GM12878 (cell line): Measurements from ENCODE around the gene CINP. TPM values are rescaled to one million over a fixed set of nuclear protein-coding genes. Genes with fewer than 3 reads are reported as not detected.

Experiments used
- BACH1 ChIP-seq: fragments of 450-650 bp; IDR thresholded peaks from 2 replicates; pipeline ENCODE4 v1.6.1; 2017; ENCODE audit warnings: mild to moderate bottlenecking, borderline replicate concordance
- CREB1 ChIP-seq: IDR thresholded peaks from 2 replicates; pipeline ENCODE4 v1.6.1; 2012; ENCODE audit warnings: low read depth, mild to moderate bottlenecking, inconsistent platforms
- CUX1 ChIP-seq: IDR thresholded peaks from 2 replicates; pipeline ENCODE4 v1.6.1; 2012; ENCODE audit warnings: improper control_type of control experiment, low read depth, low read length; ENCODE audit not compliant: insufficient replicate concordance
- EED ChIP-seq: sonication (generic); IDR thresholded peaks from 2 replicates; pipeline ENCODE4 v1.6.1; 2016; ENCODE audit warnings: antibody characterized with exemption, low read depth
- EP300 ChIP-seq, 2 experiments: fragments of 150-350 bp in 1 of 2; IDR thresholded peaks; 2 replicates each; pipeline ENCODE4 v1.6.1; 2011 to 2012; ENCODE audit warnings: low read depth in 2 of 2, low read length in 2 of 2, borderline replicate concordance in 1 of 2, improper control_type of control experiment in 1 of 2, inconsistent platforms in 1 of 2; ENCODE audit not compliant: control insufficient read depth in 1 of 2
- IKZF2 ChIP-seq, 2 experiments: fragments of 450-650 bp; IDR thresholded peaks; 2 replicates each; pipeline ENCODE4 v1.6.1; 2017; ENCODE audit warnings: mild to moderate bottlenecking in 2 of 2, moderate library complexity in 2 of 2
- MTA3 ChIP-seq: IDR thresholded peaks from 2 replicates; pipeline ENCODE4 v1.6.1; 2012; ENCODE audit warnings: low read length, inconsistent platforms, borderline replicate concordance
- NR2C1 ChIP-seq: fragments of 450-650 bp; IDR thresholded peaks from 2 replicates; pipeline ENCODE4 v1.6.1; 2017; ENCODE audit warnings: antibody characterized with exemption, mild to moderate bottlenecking, moderate library complexity
- POU2F2 ChIP-seq: IDR thresholded peaks from 3 replicates; pipeline ENCODE4 v1.6.1; 2011; ENCODE audit warnings: low read depth, mild to moderate bottlenecking, low read length, borderline replicate concordance
- SIX5 ChIP-seq: IDR thresholded peaks from 2 replicates; pipeline ENCODE4 v1.6.1; 2011; ENCODE audit warnings: mild to moderate bottlenecking, low read depth, low read length, moderate library complexity; ENCODE audit not compliant: severe bottlenecking
- SMAD5 ChIP-seq: IDR thresholded peaks from 2 replicates; pipeline ENCODE4 v1.6.1; 2016; ENCODE audit warnings: antibody characterized with exemption, low read depth
- SRF ChIP-seq, 2 experiments: IDR thresholded peaks; 2 replicates each; pipeline ENCODE4 v1.6.1; 2011; ENCODE audit warnings: low read depth in 2 of 2, low read length in 2 of 2, mild to moderate bottlenecking in 1 of 2, moderate library complexity in 1 of 2
- STAT3 ChIP-seq: IDR thresholded peaks from 2 replicates; pipeline ENCODE4 v1.6.1; 2011; ENCODE audit warnings: low read depth, low read length, improper control_type of control experiment
- TCF12 ChIP-seq: IDR thresholded peaks from 2 replicates; pipeline ENCODE4 v1.6.1; 2011; ENCODE audit warnings: low read depth, mild to moderate bottlenecking, low read length
- YY1 ChIP-seq: IDR thresholded peaks from 2 replicates; pipeline ENCODE4 v1.6.1; 2011; ENCODE audit warnings: low read depth, mild to moderate bottlenecking, low read length
- ZNF384 ChIP-seq: IDR thresholded peaks from 2 replicates; pipeline ENCODE4 v1.6.1; 2012; ENCODE audit warnings: low read depth, mild to moderate bottlenecking, low read length, improper control_type of control experiment, borderline replicate concordance
- ZNF592 ChIP-seq: fragments of 450-650 bp; IDR thresholded peaks from 2 replicates; pipeline ENCODE4 v1.6.1; 2017; ENCODE audit warnings: mild to moderate bottlenecking, moderate library complexity
- polyA plus RNA-seq, 11 experiments: library from polyadenylated mRNA; depleted of rRNA in 4 of 11; unstranded in 6 of 11; stranded (reverse) in 5 of 11; fragments of >200 nt; fragmentation: Nextera tagmentation in 4 of 11; fragmentation: Illumina TruSeq in 1 of 11; extraction: Ambion mirVana in 4 of 11; extraction: Trizol in 1 of 11; gene quantifications; 1 replicate in 1 of 11; 2 replicates in 10 of 11; pipeline versions ENCODE4 v1.2.1 to v1.2.3, GENCODE V29; 2011 to 2016; ENCODE audit warnings: inconsistent platforms in 2 of 11, missing spikeins in 2 of 11, low read depth in 1 of 11
- total RNA-seq, 4 experiments: library from RNA; depleted of rRNA in 3 of 4; stranded (reverse); fragments of >200 nt in 3 of 4; fragmentation: Illumina TruSeq in 1 of 4; extraction: Trizol in 1 of 4; gene quantifications; 2 replicates each; pipeline versions ENCODE4 v1.2.1 to v1.2.3, GENCODE V29; 2013 to 2021
- TF ChIP-seq, protein P1 (sequence below): fragments of 450-650 bp; IDR thresholded peaks from 2 replicates; pipeline ENCODE4 v1.6.1; 2017; ENCODE audit warnings: mild to moderate bottlenecking

CINP gene
- total and polyA plus RNA-seq, 10 of the 15 experiments (the other 5 are each of a cell fraction or from before 2014, with no cell fraction given) = 45.4 to 73.3 (median 52.9) TPM

DNA sequence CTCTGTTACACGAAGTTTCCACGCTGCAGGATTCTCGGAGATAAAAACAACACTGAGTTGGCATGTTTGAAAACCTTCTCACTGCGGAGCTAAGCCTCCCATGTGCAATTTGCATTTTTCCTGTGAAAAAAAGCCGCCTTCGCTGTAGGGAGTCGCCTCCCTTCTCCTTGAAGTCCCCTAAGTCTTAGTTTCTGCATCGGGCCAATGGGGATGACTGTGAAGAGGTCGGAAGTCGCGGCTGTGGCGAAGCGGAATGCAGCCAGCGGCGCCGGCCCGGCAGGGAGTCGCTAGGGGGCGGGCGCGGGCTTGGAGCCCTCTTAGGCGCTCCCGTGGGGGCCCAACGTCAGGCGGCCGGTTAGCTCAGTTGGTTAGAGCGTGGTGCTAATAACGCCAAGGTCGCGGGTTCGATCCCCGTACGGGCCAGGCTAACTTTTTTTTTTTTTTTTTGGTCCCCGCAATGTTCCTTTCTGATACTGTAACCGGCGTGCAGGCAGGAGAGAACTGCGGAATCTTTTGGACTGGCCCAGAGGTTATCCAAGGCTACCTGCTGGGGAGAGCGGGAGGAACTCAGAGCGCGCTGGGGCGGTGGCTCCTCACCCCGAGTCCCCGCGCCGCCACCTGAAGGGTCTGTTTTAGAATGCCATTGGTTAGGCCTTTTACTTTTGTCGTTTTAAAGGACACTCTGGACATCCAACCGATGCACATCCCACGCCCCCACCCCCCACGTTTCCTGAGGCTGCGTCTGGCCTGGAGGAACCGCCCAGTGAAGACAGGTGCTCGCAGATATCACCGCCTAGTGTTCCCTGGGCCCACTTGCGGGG, 45.7 kb downstream of the CINP start (continued):
- TF ChIP-seq CUX1 (no peak), YY1 (peak; percentile 82), EP300 (IDR thresholded peaks at IDR 0.05; ENCODE audit: borderline replicate concordance in 1 of 2, control insufficient read depth in 1 of 2, low read depth in 2 of 2, low read length in 2 of 2) (peak in 1 of 2 experiments; percentile 45; a peak in 1 of 4 replicates), IKZF2 (IDR thresholded peaks at IDR 0.05) (peak; percentile 13 to 41; a peak in 2 of 4 replicates), SMAD5 (no peak), ZNF592 (0 out of 2 replicates have a peak, but pooled peaks have one; percentile 77), ZNF384 (peak; percentile 75; the same call in 1 of the 2 replicates), CREB1 (peak; percentile 72), SRF (IDR thresholded peaks at IDR 0.05; ENCODE audit: low read depth in 2 of 2, low read length in 2 of 2) (no peak), STAT3 (no peak), NR2C1 (peak; percentile 67), BACH1 (peak; percentile 31; the same call in 1 of the 2 replicates), POU2F2 (peak; percentile 22; the same call in 1 of the 3 replicates), MTA3 (no peak), SIX5 (no peak), EED (peak; percentile 37; the same call in 1 of the 2 replicates), TCF12 (0 out of 2 replicates have a peak, but pooled peaks have one; percentile 26)
- TF ChIP-seq, protein P1, sequence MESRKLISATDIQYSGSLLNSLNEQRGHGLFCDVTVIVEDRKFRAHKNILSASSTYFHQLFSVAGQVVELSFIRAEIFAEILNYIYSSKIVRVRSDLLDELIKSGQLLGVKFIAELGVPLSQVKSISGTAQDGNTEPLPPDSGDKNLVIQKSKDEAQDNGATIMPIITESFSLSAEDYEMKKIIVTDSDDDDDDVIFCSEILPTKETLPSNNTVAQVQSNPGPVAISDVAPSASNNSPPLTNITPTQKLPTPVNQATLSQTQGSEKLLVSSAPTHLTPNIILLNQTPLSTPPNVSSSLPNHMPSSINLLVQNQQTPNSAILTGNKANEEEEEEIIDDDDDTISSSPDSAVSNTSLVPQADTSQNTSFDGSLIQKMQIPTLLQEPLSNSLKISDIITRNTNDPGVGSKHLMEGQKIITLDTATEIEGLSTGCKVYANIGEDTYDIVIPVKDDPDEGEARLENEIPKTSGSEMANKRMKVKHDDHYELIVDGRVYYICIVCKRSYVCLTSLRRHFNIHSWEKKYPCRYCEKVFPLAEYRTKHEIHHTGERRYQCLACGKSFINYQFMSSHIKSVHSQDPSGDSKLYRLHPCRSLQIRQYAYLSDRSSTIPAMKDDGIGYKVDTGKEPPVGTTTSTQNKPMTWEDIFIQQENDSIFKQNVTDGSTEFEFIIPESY = no peak
